IgD-negative memory B cell (primary cell): Measurements from ENCODE around the gene IL21R. TPM values are rescaled to one million over a fixed set of nuclear protein-coding genes. Genes with fewer than 3 reads are reported as not detected.
A peak's percentile ranks its signal among the peaks of the same experiment; 100 is the strongest.

ENCODE experiments used
- H3K27ac Mint-ChIP-seq, 3 donors: one replicate each; pipeline ENCODE4 v1.8.0; 2020 to 2022; ENCODE audit warnings: mild to moderate bottlenecking in 3 of 3, mixed read lengths in 3 of 3, moderate library complexity in 1 of 3
- H3K27me3 Mint-ChIP-seq: one replicate; pipeline ENCODE4 v1.8.0; 2021; ENCODE audit warnings: mixed read lengths
- H3K36me3 Mint-ChIP-seq: one replicate; pipeline ENCODE4 v1.8.0; 2020; ENCODE audit warnings: mild to moderate bottlenecking, mixed read lengths
- H3K4me1 Mint-ChIP-seq, 3 donors: one replicate each; pipeline ENCODE4 v1.8.0; 2020 to 2022; ENCODE audit warnings: mixed read lengths in 3 of 3, mild to moderate bottlenecking in 1 of 3
- H3K4me3 Mint-ChIP-seq, 4 donors: one replicate each; pipeline ENCODE4 v1.8.0; 2020 to 2022; ENCODE audit warnings: mild to moderate bottlenecking in 4 of 4, mixed read lengths in 4 of 4, moderate library complexity in 3 of 4
- H3K9me3 Mint-ChIP-seq, 3 donors: one replicate each; pipeline ENCODE4 v1.8.0; 2020 to 2021; ENCODE audit warnings: mixed read lengths in 3 of 3, mild to moderate bottlenecking in 1 of 3
- polyA plus RNA-seq: library from polyadenylated mRNA; unstranded; fragments of 300-500 nt; fragmentation: Illumina TruSeq; gene quantifications from one replicate; pipeline ENCODE4 v1.2.3, GENCODE V29; 2021

Gene IL21R
- polyA plus RNA-seq, 1 donor from 2014 or later = 2.2 TPM

GRCh38 chr16:27417047-27417671 is 15.2 kb downstream of the IL21R start:
- peaks cover 1 to 19% (median 7%) of the 10 kb centered on the region in 3 donors for H3K9me3 Mint-ChIP-seq
- H3K4me1 Mint-ChIP-seq = peaks cover 0 to 8% (median 5%) of the 10 kb centered on the region in 3 donors
- no peak overlapping the region for H3K27ac Mint-ChIP-seq
- H3K36me3 Mint-ChIP-seq = peaks cover 6% of the 10 kb centered on the region
- H3K4me3 Mint-ChIP-seq = no peak overlapping the region
- peaks cover under 1% of the 10 kb centered on the region for H3K27me3 Mint-ChIP-seq

- peaks cover 0 to 13% (median 4%) of the 10 kb centered on the region in 3 donors for H3K9me3 Mint-ChIP-seq
- H3K27ac Mint-ChIP-seq = peak overlapping the region in 1 of 3 donors; percentile 53
- H3K36me3 Mint-ChIP-seq = peaks cover 6% of the 10 kb centered on the region
- H3K4me3 Mint-ChIP-seq = peak overlapping the region in 1 of 4 donors; percentile 5
- H3K4me1 Mint-ChIP-seq = peaks cover 13 to 16% (median 14%) of the 10 kb centered on the region in 3 donors
- peaks cover 4% of the 10 kb centered on the region for H3K27me3 Mint-ChIP-seq
Observed at GRCh38 chr16:27421961-27422740, 20.2 kb downstream of the IL21R start.

- Mint-ChIP-seq H3K36me3 (peaks cover 6% of the 10 kb centered on the region), H3K27ac (peak overlapping the region in 1 of 3 donors; percentile 96), H3K4me3 (peak overlapping the region in 2 of 4 donors; percentile 15 to 77), H3K27me3 (peaks cover 11% of the 10 kb centered on the region), H3K4me1 (peaks cover 23 to 29% (median 26%) of the 10 kb centered on the region in 3 donors), H3K9me3 (peaks cover 0 to 13% (median 3%) of the 10 kb centered on the region in 3 donors)
Observed at GRCh38 chr16:27424772-27425498, 23.0 kb downstream of the IL21R start.

GRCh38 chr16:27425961-27426360 is 24.0 kb downstream of the IL21R start:
- H3K4me3 Mint-ChIP-seq = peak overlapping the region in 3 of 4 donors; percentile 1 to 85 (median 43)

GRCh38 chr16:27426423-27427408 is 24.7 kb downstream of the IL21R start:
- peaks cover 28 to 38% (median 30%) of the 10 kb centered on the region in 3 donors for H3K4me1 Mint-ChIP-seq

More at GRCh38 chr16:27425961-27426360, 24.0 kb downstream of the IL21R start:
- H3K9me3 Mint-ChIP-seq = peaks cover 0 to 11% (median 3%) of the 10 kb centered on the region in 3 donors
- H3K36me3 Mint-ChIP-seq = peaks cover 2% of the 10 kb centered on the region
- H3K4me1 Mint-ChIP-seq = peaks cover 28 to 37% (median 30%) of the 10 kb centered on the region in 3 donors
- peak overlapping the region in 1 of 3 donors; percentile 39 for H3K27ac Mint-ChIP-seq
- H3K27me3 Mint-ChIP-seq = peaks cover 20% of the 10 kb centered on the region

GRCh38 chr16:27427538-27427937 is 25.6 kb downstream of the IL21R start:
- Mint-ChIP-seq H3K4me1 (peaks cover 28 to 38% (median 30%) of the 10 kb centered on the region in 3 donors), H3K4me3 (no peak overlapping the region)

More at GRCh38 chr16:27426423-27427408, 24.7 kb downstream of the IL21R start:
- Mint-ChIP-seq H3K27me3 (peaks cover 25% of the 10 kb centered on the region), H3K36me3 (peaks cover 2% of the 10 kb centered on the region), H3K27ac (peak overlapping the region; percentile 19 to 72 (median 39)), H3K4me3 (peak overlapping the region in 3 of 4 donors; percentile 1 to 85 (median 43)), H3K9me3 (peaks cover 0 to 9% (median 3%) of the 10 kb centered on the region in 3 donors)

GRCh38 chr16:27428026-27428785 is 26.2 kb downstream of the IL21R start:
- Mint-ChIP-seq H3K27ac (peak overlapping the region in 1 of 3 donors; percentile 27), H3K4me1 (peaks cover 30 to 38% (median 30%) of the 10 kb centered on the region in 3 donors), H3K27me3 (peaks cover 30% of the 10 kb centered on the region), H3K36me3 (peaks cover 2% of the 10 kb centered on the region), H3K4me3 (peak overlapping the region in 2 of 4 donors; percentile 25 to 60), H3K9me3 (no peaks in the 10 kb centered on the region)

More at GRCh38 chr16:27427538-27427937, 25.6 kb downstream of the IL21R start:
- Mint-ChIP-seq H3K27me3 (peaks cover 30% of the 10 kb centered on the region), H3K36me3 (peaks cover 2% of the 10 kb centered on the region), H3K9me3 (peaks cover 0 to 3% (median under 1%) of the 10 kb centered on the region in 3 donors), H3K27ac (peak overlapping the region in 2 of 3 donors; percentile 39 to 72)

- H3K27ac Mint-ChIP-seq = peak overlapping the region in 1 of 3 donors; percentile 17
- H3K4me3 Mint-ChIP-seq = peak overlapping the region in 1 of 4 donors; percentile 29
- no peaks in the 10 kb centered on the region for H3K9me3 Mint-ChIP-seq
- H3K27me3 Mint-ChIP-seq = peaks cover 30% of the 10 kb centered on the region
- peaks cover under 1% of the 10 kb centered on the region for H3K36me3 Mint-ChIP-seq
- peaks cover 30 to 38% (median 30%) of the 10 kb centered on the region in 3 donors for H3K4me1 Mint-ChIP-seq
Observed at GRCh38 chr16:27429330-27429871, 27.4 kb downstream of the IL21R start.

GRCh38 chr16:27429981-27430441 is 28.0 kb downstream of the IL21R start:
- Mint-ChIP-seq H3K27ac (peak overlapping the region in 1 of 3 donors; percentile 78), H3K36me3 (no peaks in the 10 kb centered on the region), H3K4me1 (peaks cover 30 to 38% (median 30%) of the 10 kb centered on the region in 3 donors), H3K4me3 (no peak overlapping the region), H3K9me3 (no peaks in the 10 kb centered on the region), H3K27me3 (peaks cover 29% of the 10 kb centered on the region)

GRCh38 chr16:27430512-27430911 is 28.5 kb downstream of the IL21R start:
- Mint-ChIP-seq H3K4me3 (peak overlapping the region in 1 of 4 donors; percentile 65), H3K36me3 (no peaks in the 10 kb centered on the region), H3K4me1 (peaks cover 27 to 38% (median 28%) of the 10 kb centered on the region in 3 donors)

GRCh38 chr16:27430923-27431484 is 29.0 kb downstream of the IL21R start:
- H3K4me1 Mint-ChIP-seq = peaks cover 25 to 36% (median 27%) of the 10 kb centered on the region in 3 donors

More at GRCh38 chr16:27430512-27430911, 28.5 kb downstream of the IL21R start:
- Mint-ChIP-seq H3K27me3 (peaks cover 26% of the 10 kb centered on the region), H3K27ac (peak overlapping the region in 1 of 3 donors; percentile 78), H3K9me3 (no peaks in the 10 kb centered on the region)

GRCh38 chr16:27431773-27432532 is 30.0 kb downstream of the IL21R start:
- H3K4me1 Mint-ChIP-seq = peaks cover 16 to 27% (median 18%) of the 10 kb centered on the region in 3 donors
- no peaks in the 10 kb centered on the region for H3K36me3 Mint-ChIP-seq

More at GRCh38 chr16:27430923-27431484, 29.0 kb downstream of the IL21R start:
- Mint-ChIP-seq H3K36me3 (no peaks in the 10 kb centered on the region), H3K27me3 (peaks cover 26% of the 10 kb centered on the region), H3K9me3 (no peaks in the 10 kb centered on the region), H3K4me3 (peak overlapping the region in 1 of 4 donors; percentile 57), H3K27ac (peak overlapping the region in 1 of 3 donors; percentile 22)

More at GRCh38 chr16:27431773-27432532, 30.0 kb downstream of the IL21R start:
- Mint-ChIP-seq H3K27ac (peak overlapping the region in 1 of 3 donors; percentile 22), H3K4me3 (no peak overlapping the region), H3K9me3 (no peaks in the 10 kb centered on the region), H3K27me3 (peaks cover 26% of the 10 kb centered on the region)
